Pulmonary artery endothelial cell (primary cell): Measurements from ENCODE around the gene MRPS12. TPM values are rescaled to one million over a fixed set of nuclear protein-coding genes. Genes with fewer than 3 reads are reported as not detected.
"Not testable (repeated sequence)": the region's sequence is repeated elsewhere in the genome, so short reads cannot be mapped to it uniquely, and the experiment has no call there.

ENCODE experiments used
- DNase-seq: peaks from one replicate; pipeline ENCODE4 v3.0.0-alpha.2; 2011; ENCODE audit warnings: low read depth, low spot score
- total RNA-seq: library from RNA; depleted of rRNA; stranded (reverse); fragments of >200 nt; gene quantifications from 2 replicates; pipeline ENCODE4 v1.2.3, GENCODE V29; 2014

The MRPS12 gene
- total RNA-seq, 1 donor from 2014 or later, result 59.3 TPM

DNA sequence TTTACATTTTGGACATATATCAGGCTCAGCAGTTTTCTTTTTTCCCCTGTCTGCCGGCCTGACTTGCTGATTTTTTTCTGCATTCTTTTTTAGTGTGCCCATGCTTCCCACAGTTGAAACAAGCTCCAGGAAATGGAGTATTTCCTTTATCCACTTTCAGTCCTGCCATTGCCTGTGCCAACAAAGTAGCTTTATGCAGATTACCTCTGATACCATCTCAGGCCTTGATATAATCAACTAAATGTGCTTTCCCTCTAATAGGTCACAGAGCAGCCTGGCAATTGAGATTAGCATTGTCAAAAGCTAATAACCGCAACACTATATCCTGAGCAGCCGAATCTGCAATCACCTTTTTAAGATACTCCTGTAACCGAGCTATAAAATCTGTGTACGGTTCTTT is 9.2 kb downstream of the MRPS12 start:
- no peak for DNase-seq

DNA sequence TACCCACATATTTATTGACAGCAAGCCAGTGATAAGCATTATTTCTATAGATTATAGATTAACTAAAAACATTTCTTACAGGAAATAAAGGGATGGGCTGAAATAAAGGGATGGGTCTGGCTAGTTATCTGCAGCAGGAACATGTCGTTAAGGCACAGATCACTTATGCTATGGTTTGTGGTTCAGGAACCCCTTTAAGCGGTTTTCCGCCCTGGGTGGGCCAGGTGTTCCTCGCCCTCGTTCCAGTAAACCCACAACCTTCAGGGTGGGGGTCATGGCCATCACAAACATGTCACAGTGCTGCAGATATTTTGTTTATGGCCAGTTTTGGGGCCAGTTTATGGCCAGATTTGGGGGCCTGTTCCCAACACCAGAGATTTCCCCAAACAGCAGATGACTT is 10.7 kb downstream of the MRPS12 start:
- DNase-seq, result not testable (repeated sequence)

DNA sequence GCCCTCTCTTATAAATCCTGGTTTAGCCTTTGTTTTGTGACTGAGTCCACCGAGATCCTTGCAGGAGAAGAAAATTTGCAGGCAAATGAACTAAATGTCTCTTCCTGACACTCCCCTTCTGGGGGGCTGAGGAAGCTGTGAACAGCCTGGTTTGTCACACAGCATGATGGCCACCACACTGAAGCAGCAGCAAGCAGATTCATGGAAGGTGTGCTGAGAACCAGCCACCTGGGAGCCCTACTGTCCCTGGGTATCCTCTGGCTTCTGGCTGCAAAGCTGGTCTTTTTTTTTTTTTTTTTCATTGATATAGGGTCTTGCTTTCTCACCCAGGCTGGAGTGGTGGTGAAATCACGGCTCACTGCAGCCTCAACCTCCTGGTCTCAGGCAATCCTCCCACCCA is 11.2 kb downstream of the MRPS12 start:
- no peak for DNase-seq

DNA sequence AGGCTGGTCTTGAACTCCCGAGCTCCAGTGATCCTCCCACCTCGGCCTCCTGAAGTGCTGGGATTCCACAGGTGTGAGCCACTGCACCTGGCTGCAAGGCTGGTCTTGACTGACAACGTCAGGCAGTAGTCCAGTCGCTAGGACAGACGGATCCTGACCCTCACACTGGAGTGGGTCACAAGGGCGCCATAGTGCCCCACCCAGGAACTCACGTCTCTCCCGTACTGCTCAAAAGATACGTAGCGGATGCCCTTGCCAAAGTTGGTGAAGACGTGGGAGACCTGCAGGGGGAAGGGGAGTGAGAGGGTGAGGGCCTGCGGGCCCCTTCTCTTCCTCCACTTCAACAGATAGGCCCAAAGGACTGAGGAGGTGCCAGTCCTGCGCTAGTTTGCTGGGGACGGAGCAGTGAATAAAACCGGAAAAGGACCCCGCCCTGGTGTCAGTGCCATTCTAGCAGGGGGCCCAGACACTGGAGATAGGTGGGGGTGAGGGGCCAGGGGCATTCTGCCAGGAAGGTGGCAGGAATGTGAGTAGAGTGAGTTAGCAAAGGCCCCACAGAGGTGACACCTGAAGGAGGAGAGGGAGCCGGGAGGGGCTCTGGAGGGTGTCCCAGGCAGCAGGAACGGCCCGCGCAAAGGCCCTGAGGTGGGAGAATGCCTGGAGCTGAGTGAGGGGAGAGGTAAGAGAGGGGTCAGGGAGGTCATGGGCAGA is 11.9 kb downstream of the MRPS12 start:
- no peak for DNase-seq

DNA sequence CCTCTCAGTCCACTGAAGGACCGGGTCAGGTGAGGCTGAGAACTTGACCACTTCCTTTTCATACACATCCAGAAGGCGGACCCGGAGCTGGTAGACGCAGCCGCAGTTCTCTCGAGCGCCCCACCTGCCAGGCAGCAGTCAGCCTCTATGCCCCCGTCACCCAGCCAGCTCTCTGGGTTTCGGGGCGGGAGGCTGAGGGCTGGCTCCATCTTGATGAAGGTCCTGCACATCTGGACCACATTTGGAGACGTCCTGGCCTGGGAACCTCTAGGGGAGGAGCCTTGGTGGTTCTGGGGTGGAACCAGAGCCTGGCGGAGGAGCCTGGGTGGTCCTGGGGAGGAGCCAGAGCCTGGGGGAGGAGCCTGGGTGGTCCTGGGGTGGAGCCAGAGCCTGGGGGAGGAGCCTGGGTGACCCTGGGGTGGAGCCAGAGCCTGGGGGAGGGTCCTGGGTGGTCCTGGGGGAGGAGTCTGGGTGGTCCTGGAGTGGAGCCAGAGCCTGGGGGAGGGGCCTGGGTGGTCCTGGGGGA is 14.3 kb downstream of the MRPS12 start:
- DNase-seq, result no peak

DNA sequence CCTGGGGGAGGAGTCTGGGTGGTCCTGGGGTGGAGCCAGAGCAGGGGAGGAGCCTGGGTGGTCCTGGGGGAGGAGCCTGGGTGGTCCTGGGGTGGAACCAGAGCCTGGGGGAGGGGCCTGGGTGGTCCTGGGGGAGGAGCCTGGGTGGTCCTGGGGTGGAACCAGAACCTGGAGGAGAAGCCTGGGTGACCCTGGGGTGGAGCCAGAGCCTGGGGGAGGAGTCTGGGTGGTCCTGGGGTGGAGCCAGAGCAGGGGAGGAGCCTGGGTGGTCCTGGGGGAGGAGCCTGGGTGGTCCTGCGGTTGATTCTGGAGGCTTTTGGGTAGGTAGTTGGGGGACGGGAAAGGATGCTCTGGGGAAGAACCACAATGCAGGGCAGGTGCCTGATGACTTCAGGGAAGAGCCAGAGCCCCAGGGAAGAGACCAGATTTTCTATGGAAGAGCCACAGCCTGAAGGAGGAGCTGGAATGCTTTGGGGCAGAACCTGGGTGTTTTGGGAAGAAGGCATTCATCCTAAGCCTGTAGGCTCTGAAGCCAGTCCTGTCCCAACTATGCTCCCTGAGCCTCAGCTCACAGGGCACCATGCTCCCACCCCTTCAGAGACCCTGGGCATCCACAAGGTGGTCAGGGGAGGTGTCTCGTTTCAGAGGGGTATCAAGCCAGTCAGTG is 15.0 kb downstream of the MRPS12 start:
- DNase-seq, result no peak

DNA sequence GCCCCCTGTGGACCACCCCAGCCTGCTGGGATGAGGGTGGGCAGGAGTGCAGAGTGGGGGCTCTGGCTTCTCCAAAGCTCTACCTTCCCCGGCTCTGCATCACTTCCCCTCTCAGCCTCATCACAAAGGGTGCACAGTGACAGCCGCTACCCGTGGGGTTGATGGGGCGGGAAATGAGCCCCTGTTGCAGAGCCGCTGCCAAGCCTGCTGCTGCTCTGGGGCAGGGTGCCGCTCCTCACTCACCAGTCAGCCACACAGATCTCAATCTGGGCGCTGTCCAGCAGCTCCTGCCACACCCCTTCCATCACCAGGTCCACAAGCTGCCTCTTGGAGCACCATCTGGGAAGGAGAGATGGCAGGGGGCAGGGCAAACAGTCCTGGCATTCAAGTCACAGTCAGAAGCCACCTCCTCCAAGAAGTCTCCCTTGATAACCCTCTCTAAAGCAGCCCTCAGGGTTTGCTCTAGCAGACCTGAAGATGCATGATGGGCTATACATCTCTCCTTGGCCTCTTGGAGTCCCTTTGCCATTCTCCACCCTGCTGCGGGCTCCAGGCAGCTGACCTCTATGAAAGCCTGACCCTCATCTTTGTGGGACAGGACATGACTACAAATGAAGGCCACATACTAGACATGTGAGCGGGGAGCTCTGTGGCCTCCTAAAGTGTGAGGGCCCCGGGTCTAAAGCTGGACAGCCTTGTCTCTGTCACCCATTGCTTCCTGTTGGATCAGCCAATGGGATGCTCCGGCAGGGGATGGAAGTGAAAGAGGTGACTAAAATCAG is 15.7 kb downstream of the MRPS12 start:
- DNase-seq, result no peak

DNA sequence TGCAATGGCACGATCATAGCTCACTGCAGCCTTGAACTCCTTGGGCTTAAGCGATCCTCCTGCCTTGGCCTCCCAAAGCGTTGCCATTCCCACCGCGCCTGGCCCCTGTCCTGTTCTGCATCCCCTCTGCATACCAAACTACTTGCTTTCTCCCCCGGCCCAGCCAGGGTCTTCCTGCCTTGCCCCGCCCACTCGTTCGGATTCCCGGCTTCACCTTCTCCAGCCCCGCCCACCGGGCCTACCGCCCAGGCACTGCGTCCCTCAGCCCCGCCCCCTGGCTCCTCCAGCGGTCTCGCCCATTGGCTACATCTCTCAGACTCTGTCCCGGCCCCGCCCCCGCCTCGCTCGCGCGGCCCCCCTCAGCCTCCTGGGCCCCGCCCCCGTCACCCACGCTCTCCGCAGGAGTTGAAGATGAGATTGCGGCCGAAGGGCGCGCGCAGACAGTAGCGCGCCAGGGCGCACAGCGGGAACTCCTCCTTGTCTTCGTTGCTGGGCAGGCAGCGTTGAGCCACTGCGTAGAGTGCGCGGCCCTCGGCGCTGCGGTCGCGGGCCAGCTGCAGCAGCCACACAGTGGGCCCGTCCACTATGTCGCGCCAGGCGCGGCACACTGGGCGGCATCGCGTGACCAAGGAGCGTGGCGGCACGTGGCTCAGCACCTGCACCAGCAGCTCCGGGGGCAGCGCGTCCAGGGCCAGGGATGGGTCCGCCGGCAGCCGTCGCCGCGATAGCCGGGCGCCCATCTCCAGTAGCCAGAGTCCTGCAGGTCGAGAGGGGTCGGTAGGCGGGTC is 19.0 kb downstream of the MRPS12 start:
- DNase-seq, result peak; percentile 49

DNA sequence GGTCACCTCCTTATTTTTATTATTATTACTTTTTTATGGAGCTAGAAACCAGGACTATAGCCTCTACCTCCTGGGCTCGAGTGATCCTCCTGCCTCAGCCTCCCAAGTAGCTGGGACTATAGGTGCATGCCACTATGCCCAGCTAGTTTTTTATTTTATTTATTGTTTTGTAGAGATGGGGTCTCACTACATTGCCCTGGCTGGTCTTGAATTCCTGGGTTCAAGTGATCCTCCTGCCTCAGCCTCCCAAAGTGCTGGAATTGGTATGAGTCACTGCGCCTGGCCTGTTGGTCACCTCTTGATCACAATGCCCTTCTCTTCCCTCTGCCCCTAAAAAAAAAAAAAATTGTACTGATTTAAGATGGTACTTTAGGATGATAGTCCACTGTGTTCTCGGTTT is 20.4 kb downstream of the MRPS12 start:
- DNase-seq, result no peak

DNA sequence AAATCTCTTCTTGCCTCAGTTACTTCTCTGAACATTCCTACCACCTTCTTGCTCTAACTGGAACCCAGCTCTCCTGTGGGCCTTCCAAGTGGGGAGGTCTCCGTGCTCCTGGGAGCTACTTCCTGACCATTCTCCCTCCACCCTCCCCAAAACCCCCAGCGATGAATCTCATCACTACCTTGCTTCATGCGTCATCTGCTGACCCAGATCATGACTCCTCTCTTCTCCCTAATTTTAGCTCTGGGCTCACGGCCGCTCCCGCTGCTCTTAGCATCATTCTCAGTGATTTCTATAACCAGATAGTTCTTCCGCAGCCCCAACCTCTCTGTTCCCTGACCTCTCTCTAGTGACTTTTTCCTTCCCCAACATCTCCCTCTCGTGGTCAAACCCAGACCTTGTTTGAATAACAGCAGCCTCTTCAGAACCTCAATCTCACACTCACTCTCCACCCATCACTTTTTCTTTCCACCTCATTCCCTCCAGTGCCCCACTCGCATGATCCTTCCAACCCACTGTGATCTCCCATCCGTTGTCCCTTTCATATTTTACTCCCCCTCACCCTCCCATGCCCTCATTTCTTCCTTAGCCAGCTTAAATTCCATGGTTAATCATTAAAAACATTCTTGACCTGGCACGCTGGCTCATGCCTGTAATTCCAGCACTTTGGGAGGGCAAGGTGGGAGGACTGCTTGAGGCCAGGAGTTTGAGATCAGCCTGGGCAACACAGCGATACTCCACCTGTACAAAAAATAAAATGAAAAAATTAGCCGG is 21.8 kb downstream of the MRPS12 start:
- no peak for DNase-seq

DNA sequence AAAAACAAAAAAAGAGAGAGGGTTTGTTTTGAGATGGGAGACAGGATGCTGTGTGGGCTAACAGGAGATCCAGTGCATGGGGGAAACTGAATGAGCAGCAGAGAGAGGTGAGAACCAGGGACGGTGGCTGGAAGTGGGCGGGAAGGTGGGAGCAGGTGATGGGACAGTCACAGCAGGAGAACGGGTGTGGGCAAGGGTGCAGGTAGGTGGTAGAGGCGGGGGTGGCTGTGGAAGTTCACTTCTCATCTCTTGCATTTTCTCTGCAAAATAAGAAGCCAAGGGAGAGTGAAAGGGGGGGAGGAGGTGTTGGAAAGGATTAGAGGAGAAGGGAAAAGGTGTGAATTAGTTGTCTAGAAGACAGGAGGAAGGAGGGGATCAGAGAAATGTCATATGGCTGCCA is 22.9 kb downstream of the MRPS12 start:
- no peak for DNase-seq

DNA sequence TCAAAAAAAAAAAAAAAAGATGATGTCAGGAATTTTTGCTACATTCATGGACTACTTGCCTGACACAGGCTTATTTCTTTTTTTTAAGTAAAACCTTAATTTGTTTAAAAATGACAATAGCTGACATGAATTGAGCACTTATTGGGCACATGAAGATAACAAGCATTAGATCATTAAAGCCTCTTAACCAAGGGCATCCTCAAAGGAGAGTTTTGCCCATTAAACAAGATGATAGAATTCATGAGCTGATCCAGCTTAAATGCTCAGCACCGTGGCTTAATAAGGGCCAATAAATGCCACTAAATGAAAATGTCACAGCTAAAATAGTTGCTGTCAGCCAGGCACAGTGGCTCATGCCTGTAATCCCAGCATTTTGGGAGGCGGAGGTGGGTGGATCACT is 25.5 kb downstream of the MRPS12 start:
- DNase-seq, result no peak

DNA sequence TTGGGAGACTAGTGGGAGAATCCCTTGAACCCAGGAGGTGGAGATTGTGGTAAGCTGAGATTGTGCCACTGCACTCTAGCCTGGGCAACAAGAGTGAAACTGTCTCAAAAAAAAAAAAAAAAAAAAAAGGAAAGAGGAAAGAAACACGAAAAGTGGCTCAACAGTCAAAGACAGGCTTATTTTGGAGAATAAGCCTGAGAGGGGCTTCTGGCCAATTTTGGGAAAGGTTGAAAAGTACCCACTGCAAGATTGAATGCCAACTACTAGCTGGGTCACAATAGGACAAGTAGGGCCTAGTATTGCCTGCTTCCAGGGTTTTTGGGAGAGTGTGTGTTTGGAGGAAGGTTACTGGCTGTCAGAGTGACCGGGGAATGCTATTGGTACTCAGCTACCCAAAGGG is 27.6 kb downstream of the MRPS12 start:
- DNase-seq, result no peak

DNA sequence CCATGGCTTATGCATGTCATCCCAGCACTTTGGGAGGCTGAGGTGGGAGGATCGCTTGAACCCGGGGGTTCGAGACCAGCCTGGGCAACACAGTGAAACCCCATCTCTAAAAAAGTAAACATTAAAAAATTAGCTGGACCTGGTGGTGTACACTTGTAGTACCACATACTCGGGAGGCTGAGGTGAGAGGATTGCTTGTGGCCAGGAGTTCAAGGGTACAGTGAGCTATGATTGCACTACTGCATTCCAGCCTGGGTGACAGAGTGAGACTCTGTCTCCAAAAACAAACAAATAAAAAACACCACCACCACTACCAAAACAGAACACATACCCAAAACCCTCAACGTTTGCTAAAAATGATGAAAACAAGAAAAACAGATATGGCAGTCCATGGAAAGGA is 28.9 kb downstream of the MRPS12 start:
- DNase-seq, result no peak

DNA sequence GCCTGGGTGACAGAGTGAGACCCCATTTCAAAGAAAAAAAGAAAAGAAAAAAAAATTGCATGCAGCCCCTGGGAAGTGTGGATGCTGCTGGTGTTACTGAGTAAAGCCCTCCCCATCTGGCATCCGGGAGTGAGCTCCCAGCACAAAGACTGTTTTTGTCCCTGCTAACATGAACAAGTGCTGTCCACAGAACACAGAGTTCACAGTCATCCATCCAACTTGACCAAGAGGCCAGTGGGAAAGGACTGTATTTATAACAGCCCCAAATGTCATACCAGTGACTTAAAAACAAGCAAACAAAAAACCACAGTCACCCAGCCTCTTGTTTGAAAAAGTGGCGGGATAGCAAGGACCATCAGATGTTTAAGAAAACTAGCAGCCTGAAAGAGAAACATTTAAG is 34.0 kb downstream of the MRPS12 start:
- DNase-seq, result no peak

DNA sequence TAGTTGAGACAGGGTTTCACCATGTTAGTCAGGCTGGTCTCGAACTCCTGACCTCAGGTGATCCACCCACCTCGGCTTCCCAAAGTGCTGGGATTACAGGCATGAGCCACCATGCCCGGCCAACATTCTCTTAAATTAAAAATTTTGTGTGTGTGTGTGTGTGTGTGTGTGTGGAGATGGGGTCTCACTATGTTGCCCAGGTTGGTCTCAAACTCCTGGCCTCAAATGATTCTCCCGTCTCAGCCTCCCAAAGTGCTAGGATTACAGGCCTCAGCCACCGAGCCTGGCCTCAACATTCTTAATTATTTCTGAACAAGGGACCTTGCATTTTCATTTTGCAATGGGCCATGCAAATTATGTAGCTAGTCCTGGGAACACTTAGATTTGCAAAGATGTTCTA is 35.4 kb downstream of the MRPS12 start:
- not testable (repeated sequence) for DNase-seq

DNA sequence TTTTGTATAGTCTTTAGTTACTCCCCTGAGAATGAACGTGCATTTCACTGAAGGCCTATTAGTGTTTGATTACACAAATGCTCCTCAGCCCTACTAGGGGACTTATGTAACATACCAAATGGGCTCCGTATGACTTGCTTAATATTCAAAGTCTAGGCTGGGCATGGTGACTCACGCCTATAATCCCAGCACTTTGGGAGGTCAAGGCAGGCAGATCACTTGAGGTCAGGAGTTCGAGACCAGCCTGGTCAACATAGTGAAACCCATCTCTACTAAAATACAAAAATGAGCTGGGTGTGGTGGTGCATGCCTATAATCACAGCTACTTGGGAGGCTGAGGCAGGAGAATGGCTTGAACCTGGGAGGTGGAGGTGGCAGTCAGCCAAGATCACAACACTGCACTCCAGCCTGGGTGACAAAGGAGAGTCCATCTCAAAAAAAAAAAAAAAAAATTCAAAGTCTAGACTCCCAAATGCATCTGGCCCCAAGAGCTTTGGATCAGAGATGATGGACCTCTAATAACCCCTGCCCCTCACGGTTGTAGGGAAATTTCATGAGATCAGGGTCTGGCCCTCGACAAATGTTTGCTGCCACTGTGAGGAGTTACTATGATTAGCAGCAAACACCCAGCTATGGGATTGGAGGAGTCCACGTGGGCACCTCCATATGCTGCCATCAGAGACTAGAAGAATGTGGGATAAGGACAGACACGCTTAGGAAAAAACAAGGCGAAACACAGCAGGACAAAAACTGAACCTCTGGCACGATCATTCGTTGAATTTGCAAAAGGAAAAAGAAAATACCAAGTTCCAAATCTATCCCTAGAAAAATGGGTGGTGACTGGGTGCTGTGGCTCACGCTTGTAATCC is 40.2 kb downstream of the MRPS12 start:
- no peak for DNase-seq

DNA sequence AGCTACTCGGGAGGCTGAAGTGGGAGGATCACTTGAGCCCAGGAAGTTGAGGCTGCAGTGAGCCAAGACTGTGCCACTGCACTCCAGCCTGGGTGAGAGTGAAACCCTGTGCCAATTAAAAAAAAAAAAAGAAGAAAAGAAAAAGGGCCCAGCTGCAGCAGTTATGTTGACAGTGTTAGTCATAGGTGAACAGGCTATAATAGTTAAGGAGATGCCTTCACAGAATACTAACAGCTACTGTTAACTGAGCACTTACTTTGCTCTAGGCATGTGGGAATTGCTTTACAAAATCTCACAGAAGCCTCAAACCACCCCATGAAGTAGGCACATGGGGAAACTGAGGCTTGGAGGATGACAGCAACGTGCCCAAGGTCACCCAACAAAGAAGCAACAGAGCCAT is 40.9 kb downstream of the MRPS12 start:
- DNase-seq, result no peak

DNA sequence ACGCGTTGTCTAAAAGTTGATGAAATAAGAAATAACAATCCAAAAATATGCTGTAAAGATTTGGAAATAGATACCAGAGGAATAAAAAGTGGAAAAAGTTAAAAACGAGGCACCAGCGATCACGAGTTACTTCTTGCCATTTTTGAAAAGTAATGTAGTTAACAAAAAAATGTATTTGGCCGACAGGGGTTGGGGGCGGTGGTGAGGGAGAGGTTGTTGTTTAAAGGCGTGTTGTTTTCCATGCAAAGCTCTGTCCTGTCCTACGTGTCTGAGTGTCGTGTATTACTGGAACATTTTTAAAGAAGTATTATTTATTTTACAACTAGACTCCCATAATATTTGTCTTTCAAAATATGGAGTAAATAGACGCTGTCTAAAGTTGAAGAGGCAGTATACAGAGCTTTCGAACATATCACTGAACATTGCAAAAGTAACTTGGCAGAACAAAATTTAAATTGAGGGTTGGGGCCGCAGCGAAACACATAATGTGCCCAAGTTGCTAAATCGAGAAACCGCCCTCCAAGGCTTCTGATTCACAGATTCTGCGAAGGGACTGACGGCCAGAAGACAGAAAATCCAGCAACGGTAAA is 44.0 kb downstream of the MRPS12 start:
- no peak for DNase-seq
